Fibroblast of skin of right quadriceps (primary cell): ENCODE data around the gene SPAG9.
"Not testable (repeated sequence)": the region's sequence is repeated elsewhere in the genome, so short reads cannot be mapped to it uniquely, and the experiment has no call there.

Experiments used
- DNase-seq: peaks from one replicate; pipeline ENCODE4 v3.0.0-alpha.2; 2013

Gene SPAG9

GRCh38 chr17:51083981-51084380, 36.7 kb downstream of the SPAG9 start:
- DNase-seq: no peak

- DNase-seq: not testable (repeated sequence)
Observed at GRCh38 chr17:51083364-51083763, 37.3 kb downstream of the SPAG9 start.

DNA sequence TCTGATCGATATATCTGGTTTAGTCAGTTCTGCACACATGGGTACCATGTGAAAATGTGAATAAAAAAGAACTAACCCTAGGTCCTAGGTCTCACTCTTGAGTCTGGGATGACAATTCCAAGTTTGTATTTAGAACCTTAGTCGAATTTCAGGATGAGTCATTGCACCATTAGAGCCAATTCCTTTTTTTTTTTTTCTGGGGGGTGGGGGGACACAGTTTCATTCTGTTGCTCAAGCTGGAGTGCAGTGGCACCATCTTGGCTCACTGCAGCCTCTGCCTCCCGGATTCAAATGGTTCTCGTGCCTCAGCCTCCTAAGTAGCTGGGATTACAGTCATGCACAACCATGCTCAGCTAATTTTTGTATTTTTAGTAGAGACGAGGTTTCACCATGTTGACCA, 41.6 kb downstream of the SPAG9 start:
- peak; percentile 61 for DNase-seq

GRCh38 chr17:51078009-51078592, 42.6 kb downstream of the SPAG9 start:
- no peak for DNase-seq

- DNase-seq: no peak
Observed at GRCh38 chr17:51076821-51077220, 43.8 kb downstream of the SPAG9 start.

- DNase-seq: no peak
Observed at GRCh38 chr17:51071556-51071955, 49.1 kb downstream of the SPAG9 start.

DNA sequence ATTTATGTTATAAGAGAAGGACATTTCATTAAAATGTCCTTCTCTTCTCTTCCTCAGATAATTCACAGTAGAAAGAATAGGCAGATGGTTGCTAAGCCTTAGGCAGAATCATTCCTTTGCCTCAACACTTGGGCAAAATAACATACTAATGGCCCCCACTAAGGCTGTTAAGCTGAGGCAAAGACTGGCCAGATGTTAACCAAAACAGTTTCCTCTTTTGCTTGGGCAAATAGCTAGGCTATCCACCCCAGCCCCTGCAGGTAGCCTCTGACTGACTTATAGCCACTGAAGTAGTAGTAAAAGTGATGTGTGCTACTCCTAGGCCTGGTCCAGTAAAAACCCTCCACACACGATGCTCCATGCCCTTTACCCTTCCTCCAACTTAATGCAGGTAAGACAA, 55.2 kb downstream of the SPAG9 start:
- DNase-seq: no peak

DNA sequence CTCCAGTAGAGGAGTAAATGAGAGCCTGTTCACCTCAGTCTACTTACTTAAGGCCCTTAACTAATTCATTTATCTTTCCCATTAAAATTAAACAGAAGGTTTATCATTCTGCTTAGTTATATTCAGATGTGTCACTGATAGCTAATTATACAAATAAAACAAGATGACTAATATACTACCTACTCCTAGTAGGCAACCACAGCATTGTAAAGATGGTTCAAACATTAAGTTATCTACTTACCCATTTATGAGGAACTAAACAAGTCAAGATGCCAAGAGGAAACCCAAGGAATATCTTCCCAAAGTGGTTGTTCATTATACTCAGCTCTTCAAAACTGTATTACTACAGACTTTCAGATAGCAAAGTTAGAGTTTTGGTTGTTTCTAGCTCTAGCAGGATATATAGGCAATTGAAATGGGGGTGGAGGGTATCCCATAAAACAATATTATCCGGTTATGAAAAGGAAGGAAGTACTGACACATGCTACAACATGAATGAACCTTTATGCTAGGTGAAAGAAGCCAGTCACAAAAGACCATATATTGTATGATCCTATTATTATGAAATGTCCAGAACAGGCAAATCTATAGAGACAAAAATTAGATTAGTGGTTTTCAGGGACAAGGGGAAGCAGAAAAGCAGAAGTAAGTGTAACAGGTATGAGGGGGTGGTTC, 56.5 kb downstream of the SPAG9 start:
- DNase-seq: no peak

DNA sequence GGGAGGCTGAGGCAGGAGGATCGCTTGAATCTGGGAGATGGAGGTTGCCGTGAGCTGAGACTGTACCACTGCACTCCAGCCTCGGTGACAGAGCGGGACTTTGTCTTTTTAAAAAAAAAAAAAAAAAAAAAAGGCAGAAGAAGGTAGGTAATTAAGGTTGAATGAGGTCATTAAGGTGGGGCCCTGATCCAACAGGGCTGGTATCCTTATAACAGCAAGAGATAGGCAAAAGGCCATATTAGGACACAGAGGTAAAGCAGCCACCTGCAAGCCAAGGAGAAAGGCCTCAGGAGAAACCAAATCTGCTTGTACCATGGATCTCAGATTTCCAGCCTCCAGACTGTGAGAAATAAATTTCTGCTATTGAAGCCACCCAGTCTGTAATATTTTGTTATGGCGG, 60.3 kb downstream of the SPAG9 start:
- no peak for DNase-seq

DNA sequence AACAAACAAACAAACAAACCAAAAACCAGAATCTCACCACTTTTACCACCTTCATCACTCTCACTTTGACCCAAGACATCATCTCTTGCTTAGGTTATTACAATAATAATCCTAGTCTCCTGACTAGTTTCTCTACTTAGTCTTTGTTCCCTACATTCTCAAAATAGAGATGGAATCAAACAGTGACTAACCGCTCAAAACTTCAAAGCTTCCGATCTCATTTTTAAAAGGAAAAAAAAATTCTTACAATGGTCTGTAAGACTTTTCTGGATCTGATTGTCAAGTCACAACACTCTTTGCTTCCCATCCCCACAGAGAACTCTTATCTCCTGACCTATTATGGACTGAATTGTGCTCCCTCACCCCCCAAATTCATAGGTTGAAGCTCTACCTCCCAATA, 60.9 kb downstream of the SPAG9 start:
- peak; percentile 49 for DNase-seq

GRCh38 chr17:51057534-51057933, 63.1 kb downstream of the SPAG9 start:
- DNase-seq: no peak

DNA sequence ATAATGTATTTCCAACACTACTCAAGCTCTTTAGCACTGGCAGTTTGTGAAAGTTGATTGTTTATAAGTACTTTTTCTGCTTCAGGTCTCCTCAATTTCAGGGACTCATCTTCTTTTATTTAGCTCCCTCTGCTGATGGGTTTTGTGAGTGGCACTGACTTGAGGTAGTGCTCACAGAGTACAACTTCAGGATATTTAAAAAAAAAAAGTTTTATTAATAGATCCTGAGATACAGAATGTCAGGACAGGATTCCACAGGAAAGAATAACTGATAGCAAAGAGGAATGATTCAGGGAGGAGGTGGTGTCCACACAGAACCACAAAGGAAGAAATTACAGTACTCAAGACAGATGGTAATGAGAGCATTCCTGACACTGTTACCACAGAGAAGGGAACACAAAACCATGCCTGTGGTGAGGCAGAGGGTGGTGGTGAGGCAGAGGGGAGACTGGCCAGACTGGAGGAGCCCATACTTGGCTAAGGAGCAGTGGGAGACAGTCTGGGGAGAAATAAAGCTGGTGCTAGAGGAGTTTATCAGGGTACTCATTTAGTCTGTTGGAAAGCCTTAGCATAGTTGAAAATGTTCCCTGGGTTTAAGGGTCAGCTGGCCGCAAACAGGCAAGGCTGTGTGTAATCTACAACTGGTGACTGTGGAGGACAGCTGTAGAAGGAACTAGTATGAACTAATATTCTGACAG, 63.7 kb downstream of the SPAG9 start:
- DNase-seq: peak; percentile 88

DNA sequence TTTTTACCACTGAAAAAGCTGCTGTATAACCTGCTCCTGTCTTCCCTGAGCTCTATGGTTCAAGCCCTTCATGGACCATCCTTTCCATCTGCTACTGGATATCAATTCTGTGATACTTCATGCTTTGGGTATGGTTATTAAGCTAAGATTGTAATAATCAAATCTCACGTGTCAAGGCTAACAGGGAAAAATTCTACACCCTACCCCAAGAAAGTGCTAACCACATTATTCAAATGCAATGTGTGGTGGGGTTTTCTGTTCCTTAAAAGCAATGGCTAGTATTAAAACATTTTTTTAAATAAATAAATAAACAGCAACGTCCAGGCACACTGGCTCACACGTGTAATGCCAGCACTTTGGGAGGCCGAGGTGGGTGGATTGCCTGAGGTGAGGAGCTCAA, 65.9 kb downstream of the SPAG9 start:
- no peak for DNase-seq

GRCh38 chr17:51052235-51052634, 68.4 kb downstream of the SPAG9 start:
- DNase-seq: no peak

- DNase-seq: no peak
Observed at GRCh38 chr17:51050291-51051033, 70.2 kb downstream of the SPAG9 start.

DNA sequence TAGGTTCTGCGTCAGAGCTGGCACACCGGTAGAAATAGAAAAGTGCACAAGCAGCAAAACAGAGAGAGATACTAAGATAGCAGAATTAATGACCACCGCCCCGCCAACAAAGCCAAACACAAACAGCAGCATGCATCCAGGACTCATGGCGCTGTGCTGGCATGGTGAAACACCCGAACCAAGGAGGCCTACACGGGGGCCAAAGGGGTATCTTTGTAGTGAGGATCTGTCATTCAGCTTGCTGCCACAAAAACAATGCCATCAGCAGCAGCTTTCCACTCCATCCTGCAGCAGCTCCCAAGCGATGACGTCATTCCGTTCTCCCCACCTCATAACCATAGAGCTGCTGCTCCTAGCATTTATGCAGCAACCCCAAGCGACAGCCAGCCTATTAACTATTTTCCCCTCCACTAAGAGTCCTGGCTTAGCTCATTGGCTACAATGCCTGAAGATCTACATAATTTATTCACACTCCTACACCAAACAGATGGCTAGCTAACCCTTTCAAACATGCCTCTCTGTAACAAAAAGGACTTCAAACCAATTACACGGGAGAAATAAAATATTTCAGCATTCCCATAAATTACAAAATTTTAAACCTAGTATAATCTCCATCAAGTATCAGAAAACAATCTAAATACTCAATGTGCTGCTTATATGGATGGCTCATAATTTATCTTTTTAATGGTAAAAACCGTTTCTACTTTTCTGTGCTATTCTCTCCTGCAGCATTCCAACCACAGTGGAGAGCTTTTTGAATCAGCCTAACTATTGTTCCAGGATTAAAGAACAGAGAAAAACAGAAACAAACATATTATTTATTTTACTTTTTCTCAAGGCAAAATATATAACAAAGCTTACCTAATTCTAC, 73.9 kb downstream of the SPAG9 start:
- peak; percentile 91 for DNase-seq

- DNase-seq: no peak
Observed at GRCh38 chr17:51046046-51046445, 74.6 kb downstream of the SPAG9 start.

GRCh38 chr17:51045621-51046020, 75.0 kb downstream of the SPAG9 start:
- peak; percentile 17 for DNase-seq

- DNase-seq: peak; percentile 14
Observed at GRCh38 chr17:51044976-51045375, 75.7 kb downstream of the SPAG9 start.

DNA sequence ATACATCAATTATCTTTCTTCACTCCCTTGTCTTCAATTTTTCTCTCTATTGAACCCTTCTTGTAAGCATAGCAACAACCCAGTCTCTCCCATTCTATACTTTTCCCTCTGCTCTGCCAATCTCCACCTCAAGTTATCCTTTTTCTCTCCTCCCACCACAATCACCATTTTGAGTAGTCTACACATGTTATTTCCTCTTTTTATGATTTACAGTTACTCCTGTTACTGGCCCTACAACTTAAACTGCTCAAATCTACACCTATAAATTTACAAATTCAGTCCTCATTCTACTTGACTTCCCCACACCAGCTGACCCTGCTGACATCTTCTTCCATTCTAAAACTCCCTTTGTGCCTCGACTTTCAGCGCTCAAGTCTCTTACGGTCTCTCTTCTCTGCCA, 84.6 kb downstream of the SPAG9 start:
- no peak for DNase-seq

GRCh38 chr17:51035431-51035830, 85.2 kb downstream of the SPAG9 start:
- DNase-seq: peak; percentile 88

DNA sequence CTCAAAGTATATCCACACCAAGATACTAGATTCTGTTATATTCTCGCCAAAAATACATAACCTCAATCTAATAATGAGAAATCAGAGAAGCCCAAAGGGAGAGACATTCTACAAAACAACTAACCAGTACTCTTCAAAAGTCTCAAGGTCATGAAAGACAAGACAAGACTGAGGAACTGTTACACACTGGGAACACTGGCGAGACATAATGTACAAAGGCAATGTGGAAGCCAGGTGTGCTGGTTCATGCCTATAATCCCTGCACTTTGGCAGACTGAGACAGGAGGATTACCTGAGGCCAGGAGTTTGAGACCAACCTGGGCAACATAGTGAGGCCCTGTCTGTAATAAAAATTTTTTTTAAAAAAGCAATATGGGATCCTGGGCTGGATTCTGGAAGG, 85.9 kb downstream of the SPAG9 start:
- DNase-seq: no peak

DNA sequence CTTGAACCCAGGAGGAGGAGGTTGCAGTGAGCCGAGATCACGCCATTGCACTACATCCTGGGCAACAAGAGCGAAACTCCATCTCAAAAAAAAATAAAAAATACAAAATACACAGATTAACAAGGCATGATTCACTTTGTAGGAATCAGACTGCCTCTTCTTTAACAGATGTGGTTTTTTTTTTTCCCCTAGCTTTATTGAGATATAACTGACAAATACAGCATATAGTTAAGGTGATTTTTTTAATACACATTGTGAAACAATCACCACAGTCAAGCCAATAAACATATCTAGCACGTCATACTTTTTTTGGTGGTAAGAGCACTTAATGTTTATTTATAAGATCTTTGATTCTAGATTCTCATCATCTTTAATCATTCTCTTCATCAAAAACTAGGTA, 87.8 kb downstream of the SPAG9 start:
- DNase-seq: peak; percentile 21
